ENCODE measurements around the gene ATP8B3. TPM values are rescaled to one million over a fixed set of nuclear protein-coding genes. Genes with fewer than 3 reads are reported as not detected.

ATP8B3 gene
- total RNA-seq, 4 donors from 2014 or later = 0.21 to 2.4 (median 1.2) TPM

- WGBS, 2 donors = 1% methylated on average over 41 of the region's 105 CpGs; no CpG with 5 or more reads in 1 of the 2 donors
- Histone ChIP-seq H3K4me3 (no peak overlapping the region), H3K36me3 (no peaks in the 10 kb centered on the region), H3K9me3 (no peaks in the 10 kb centered on the region), H3K27me3 (peaks cover 0 to 87% of the 10 kb centered on the region in 2 donors), H3K27ac (no peak overlapping the region), H3K4me1 (peaks cover 0 to 54% (median 14%) of the 10 kb centered on the region in 4 donors)
- no peak for TF ChIP-seq EP300 (IDR thresholded peaks at IDR 0.05)
- TF ChIP-seq CTCF (IDR thresholded peaks at IDR 0.05) = no peak
- TF ChIP-seq POLR2A (IDR thresholded peaks at IDR 0.05) = no peak
- no peak for DNase-seq (ENCODE audit: low spot score in 2 of 2)
Observed at GRCh38 chr19:1754018-1754635, 57.9 kb downstream of the ATP8B3 start.

GRCh38 chr19:1752757-1753728, 59.0 kb downstream of the ATP8B3 start, which contains the start of gene ONECUT3:
TSS of gene ONECUT3 (plus strand) at chr19:1753506. CDS start at chr19:1753663, 157 bp downstream.
- no peaks in the 10 kb centered on the region for H3K36me3 ChIP-seq
- H3K27ac ChIP-seq = no peak within 1 kb of the TSS
- DNase-seq (ENCODE audit: low spot score in 2 of 2) = no peak
- WGBS, 2 donors = 2 to 4% methylated on average over 16 to 37 of the region's 77 CpGs
- H3K4me3 ChIP-seq = no peak within 1 kb of the TSS
- TF ChIP-seq POLR2A (IDR thresholded peaks at IDR 0.05) = no peak
- no peak for TF ChIP-seq EP300 (IDR thresholded peaks at IDR 0.05)
- no peak for TF ChIP-seq CTCF (IDR thresholded peaks at IDR 0.05)
- H3K9me3 ChIP-seq = no peaks in the 10 kb centered on the region
- peaks cover 0 to 87% of the 10 kb centered on the region in 2 donors for H3K27me3 ChIP-seq
- H3K4me1 ChIP-seq = peaks cover 0 to 59% (median 23%) of the 10 kb centered on the region in 4 donors

GRCh38 chr19:1752009-1752756, 59.9 kb downstream of the ATP8B3 start:
- H3K27me3 ChIP-seq = peaks cover 0 to 87% of the 10 kb centered on the region in 2 donors
- WGBS, 2 donors = 6% methylated on average over 11 to 16 of the region's 16 CpGs
- H3K4me1 ChIP-seq = peaks cover 0 to 54% (median 22%) of the 10 kb centered on the region in 4 donors
- H3K36me3 ChIP-seq = no peaks in the 10 kb centered on the region
- no peaks in the 10 kb centered on the region for H3K9me3 ChIP-seq
- TF ChIP-seq POLR2A (IDR thresholded peaks at IDR 0.05) (no peak), EP300 (IDR thresholded peaks at IDR 0.05) (no peak), CTCF (IDR thresholded peaks at IDR 0.05) (no peak)
- H3K27ac ChIP-seq = no peak overlapping the region
- no peak overlapping the region for H3K4me3 ChIP-seq
- DNase-seq (ENCODE audit: low spot score in 2 of 2) = no peak

GRCh38 chr19:1751367-1752008, 60.6 kb downstream of the ATP8B3 start:
- no peaks in the 10 kb centered on the region for H3K36me3 ChIP-seq
- no peak overlapping the region for H3K4me3 ChIP-seq
- no peak overlapping the region for H3K27ac ChIP-seq
- no peak for DNase-seq (ENCODE audit: low spot score in 2 of 2)
- no peaks in the 10 kb centered on the region for H3K9me3 ChIP-seq
- H3K4me1 ChIP-seq = peaks cover 0 to 58% (median 22%) of the 10 kb centered on the region in 4 donors
- 4 to 7% methylated on average over 16 of the region's 16 CpGs for WGBS, 2 donors
- peaks cover 0 to 87% of the 10 kb centered on the region in 2 donors for H3K27me3 ChIP-seq
- TF ChIP-seq POLR2A (IDR thresholded peaks at IDR 0.05) = no peak
- no peak for TF ChIP-seq EP300 (IDR thresholded peaks at IDR 0.05)
- no peak for TF ChIP-seq CTCF (IDR thresholded peaks at IDR 0.05)
